Central memory CD4-positive, alpha-beta T cell (primary cell): ENCODE results near the gene CLDN4.

ENCODE experiments used
- DNase-seq: peaks from one replicate; pipeline ENCODE4 v3.0.0; 2022

The CLDN4 gene

GRCh38 chr7:73876973-73877372 is 46.2 kb downstream of the CLDN4 start:
- DNase-seq = no peak

DNA sequence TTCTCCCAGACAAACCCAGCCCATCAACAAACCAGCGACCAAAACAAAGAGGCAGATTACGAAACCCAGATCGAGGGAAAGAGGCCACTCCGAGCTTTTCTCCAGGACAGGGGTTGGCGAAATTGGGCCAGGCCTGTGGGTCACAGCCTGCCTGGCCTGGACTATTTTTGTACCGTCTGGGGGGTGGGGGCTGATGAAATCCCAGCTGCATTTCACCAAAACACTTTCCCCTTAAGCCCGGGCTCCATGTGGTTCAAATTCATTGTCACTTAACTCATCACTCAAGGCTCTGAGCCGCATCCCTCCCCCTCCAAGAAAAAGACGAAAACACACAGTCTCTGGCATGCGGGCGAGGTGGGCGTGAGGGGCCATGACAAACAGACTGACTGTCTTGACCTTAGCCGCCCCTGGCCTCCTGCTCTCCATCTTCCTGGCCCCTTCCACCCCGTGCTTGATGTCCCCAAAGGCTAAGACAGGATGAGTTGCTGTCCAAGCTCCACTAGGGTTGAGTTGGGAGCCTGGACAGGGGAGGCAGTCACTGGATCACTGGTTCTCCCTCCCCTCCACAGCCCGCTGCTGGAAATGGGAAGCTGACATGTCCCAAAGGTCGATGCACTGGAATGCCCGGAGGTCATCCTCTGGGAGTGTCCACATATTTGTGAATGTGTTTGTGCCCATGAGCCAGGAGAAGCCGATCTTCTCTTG is 49.3 kb downstream of the CLDN4 start:
- DNase-seq = no peak

- no peak for DNase-seq
Measured at GRCh38 chr7:73880755-73881328, 50.0 kb downstream of the CLDN4 start.

DNA sequence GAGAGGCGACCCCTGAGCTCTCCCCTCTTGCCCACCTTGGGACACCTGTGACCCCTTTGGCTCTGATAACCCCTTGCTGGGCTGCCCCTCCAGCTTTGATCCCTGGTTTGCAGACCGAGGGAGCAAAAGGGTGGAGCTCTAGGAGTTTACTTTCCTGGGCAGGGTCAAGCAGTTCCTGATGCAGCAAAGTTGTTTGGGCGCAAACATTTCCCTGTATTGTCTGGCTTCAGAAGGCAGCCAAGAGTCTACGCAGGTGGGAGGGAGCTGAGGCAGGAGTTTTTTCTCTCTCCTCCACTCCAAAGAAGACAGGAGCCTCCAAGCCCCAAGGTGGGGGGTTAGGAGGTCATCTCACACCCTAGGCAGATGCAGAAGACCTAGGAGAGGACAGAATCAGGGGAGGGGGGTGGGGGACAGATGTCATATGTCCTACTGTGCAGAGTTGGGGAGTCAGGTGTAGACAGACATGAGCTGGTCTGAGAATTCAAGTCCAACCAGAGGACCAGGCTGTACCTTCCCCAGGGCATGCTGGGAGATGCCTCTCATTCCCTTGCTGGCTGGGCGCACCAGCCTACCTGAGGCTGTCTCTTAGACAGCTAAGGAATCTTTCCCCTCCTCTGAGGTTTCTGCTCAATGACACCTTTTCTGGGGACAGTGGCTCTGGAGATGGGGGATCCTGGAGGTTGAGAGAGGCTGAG is 50.7 kb downstream of the CLDN4 start:
- DNase-seq = no peak

DNA sequence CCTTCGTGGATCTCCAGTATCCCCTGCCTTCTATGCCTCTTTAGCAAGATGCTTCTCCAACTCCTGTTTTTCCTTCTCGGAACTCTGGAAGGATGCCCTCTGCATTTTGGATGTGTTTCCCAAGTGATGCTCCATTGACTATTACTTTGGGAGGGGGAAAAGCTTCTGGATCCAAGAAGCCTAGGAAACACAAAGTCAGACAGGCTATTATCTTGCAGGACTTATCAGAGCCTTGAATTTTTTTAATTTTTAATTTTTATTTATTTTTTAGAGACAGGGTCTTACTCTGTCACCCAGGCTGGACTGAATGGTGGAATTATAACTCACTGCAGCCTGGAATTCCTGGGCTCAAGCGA is 51.2 kb downstream of the CLDN4 start:
- no peak for DNase-seq
